GM19438 (cell line): Measurements from ENCODE around the gene SPTLC3.

Experiments
- ATAC-seq: cut with Tn5 transposase; IDR thresholded peaks from one replicate; pipeline ENCODE4 v1.9.1; 2021; ENCODE audit warnings: low read depth; ENCODE audit not compliant: unreplicated experiment

The SPTLC3 gene

DNA sequence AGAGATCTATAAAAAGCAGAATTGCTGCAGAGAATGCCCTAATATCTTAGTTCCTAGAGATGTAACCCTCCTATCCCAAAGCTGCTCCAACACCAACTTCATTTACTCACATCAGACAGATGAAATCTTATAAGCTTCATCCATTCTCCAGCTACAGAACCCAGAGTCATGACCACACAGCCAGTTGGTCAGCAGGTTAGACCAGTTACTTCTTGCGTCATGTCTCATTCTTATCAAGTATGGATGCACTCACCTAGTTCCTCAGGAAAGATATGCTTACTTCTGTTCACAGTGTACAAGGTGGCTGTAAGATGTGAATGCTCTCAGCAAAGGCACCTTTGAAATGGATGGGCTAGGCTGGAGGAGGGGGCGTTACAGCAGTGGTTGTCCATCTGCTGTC, 164.4 kb downstream of the SPTLC3 start:
- ATAC-seq = no peak

DNA sequence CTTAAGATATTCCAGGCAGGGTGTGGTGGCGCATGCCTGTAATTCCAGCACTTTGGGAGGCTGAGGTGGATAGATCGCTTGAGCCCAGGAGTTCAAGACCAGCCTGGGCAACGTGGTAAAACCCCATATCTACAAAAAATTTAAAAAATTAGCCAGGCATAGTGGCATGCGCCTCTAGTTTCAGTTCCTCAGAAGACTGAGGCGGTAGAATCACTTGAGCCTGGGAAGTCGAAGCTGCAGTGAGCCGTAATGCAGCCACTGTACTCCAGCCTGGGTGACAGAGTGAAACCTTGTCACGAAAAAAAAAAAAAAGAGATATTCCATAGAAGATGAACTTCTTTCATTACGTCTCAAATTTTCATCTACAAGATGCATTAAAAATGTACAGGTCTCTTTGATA, 165.6 kb downstream of the SPTLC3 start:
- peak; percentile 85 for ATAC-seq

GRCh38 chr20:13180986-13181889, 172.5 kb downstream of the SPTLC3 start:
- ATAC-seq = no peak

DNA sequence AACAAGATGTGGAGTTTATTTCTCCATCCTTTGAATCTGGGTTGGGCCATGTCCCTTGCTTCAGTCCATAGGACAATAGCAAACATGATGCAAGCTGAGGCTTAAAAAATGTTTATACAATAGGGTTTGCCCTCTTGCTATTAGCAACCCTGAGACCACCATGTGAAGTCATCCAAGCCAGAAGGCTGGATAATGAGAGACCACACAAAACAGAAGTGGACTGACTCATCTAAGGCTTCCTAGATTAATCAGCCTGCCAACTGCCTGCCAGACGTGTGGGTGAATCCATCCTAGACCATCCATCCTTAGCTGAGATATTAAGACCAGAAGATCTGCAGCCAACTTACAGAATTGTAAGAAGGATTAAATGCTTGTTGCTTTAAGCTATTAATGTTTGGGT, 174.2 kb downstream of the SPTLC3 start:
- ATAC-seq = no peak

GRCh38 chr20:13186043-13186774, 177.4 kb downstream of the SPTLC3 start:
- no peak for ATAC-seq

GRCh38 chr20:13187899-13188298, 179.1 kb downstream of the SPTLC3 start:
- ATAC-seq = no peak

GRCh38 chr20:13199279-13199678, 190.5 kb downstream of the SPTLC3 start:
- no peak for ATAC-seq

DNA sequence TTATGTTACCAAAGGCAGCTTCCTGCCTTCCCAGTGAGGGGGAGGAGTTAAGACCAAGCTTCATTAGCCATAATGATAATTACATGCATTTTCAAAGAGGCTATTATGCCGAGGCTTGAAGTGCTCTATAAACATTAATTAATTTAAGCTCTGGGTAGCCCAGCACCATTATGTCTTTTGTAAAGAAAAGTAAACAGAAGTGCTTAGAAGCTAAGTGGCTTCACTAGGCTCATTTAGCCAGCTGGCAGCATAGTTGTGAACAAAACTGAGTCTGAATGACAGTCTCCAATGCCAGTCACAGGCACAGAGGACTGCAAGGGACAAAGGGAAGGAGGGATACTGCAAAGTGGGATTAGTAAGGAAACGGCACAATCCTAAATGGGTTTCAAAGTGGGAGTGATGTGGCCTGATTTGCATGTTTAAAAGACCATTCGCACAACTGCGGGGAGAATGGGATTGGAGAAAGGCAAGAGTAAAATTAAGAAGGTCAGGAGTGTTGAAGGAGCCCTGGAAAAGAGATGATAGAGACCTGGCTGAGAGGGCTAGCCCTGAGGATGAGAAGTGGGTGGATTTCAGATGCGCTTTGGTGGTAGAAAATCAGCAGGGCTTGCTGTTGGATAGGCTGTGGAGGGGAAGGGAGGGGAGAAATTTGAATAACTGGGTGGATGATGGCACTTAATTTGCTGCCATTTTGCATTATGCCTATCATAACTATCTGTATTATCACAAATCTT, 192.2 kb downstream of the SPTLC3 start:
- no peak for ATAC-seq

DNA sequence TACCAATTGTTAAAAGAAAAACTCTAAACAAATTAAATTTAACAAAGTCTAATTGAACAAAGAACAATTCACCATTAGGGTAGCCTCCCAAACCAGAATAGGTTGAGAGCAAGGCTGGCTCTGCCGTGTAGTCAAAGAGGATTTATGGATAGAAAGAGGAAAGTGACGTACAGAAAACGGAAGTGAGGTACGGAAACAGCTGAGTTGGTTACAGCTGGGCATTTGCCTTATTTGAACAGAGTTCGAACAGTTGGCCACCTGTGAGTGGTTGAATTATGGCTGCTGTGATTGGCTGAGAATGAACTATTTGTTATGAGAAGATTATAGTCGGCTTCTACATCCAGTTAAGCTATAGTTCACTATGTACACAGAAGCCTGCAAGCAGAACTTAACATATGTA, 193.8 kb downstream of the SPTLC3 start:
- ATAC-seq = no peak

DNA sequence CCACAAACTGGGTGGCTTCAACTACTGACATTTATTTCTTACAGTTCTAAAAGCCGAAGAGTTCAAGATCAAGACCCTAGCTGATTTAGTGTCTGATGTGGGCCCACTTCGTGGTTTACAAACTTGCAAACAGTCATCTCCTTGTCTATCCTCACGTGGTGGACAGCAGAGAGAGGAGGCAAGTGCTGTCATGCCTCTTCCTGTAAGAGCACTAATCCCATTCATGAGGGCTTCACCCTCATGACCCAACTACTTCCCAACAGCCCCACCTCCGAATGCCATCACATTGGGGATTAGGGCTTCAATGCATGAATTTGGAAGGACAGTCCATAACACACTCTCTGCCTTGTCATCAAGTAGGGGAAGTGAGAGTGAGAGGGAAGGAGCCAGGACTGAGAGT, 196.7 kb downstream of the SPTLC3 start:
- ATAC-seq = no peak

- no peak for ATAC-seq
These were observed 197.2 kb downstream of the SPTLC3 start for GRCh38 chr20:13205848-13206434.

GRCh38 chr20:13207016-13207415, 198.2 kb downstream of the SPTLC3 start:
- ATAC-seq = no peak

GRCh38 chr20:13211956-13212618, 203.3 kb downstream of the SPTLC3 start:
- no peak for ATAC-seq

DNA sequence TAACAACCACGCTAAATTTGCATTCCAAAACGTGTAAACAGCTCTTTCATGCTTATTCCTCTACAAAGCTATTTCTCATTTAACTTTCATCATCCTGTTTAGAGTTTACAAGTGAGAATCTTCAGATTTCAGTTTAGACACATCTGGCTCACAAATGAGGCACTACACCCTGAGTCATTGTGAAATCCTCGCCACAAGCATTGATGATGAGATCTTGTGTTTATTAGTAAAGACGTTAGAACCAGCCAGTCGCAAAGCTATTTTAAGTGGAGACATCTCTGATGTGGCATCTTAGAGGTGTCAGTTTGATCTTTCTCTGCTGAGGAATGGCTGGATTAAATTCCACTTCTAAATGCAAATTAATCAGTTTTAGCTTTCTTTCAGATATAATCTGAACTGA, 204.0 kb downstream of the SPTLC3 start:
- no peak for ATAC-seq

GRCh38 chr20:13213335-13213734, 204.6 kb downstream of the SPTLC3 start:
- no peak for ATAC-seq

GRCh38 chr20:13216533-13216932, 207.8 kb downstream of the SPTLC3 start:
- no peak for ATAC-seq
